ENCODE results near the gene DSCAML1. TPM values are rescaled to one million over a fixed set of nuclear protein-coding genes. Genes with fewer than 3 reads are reported as not detected.

DSCAML1 gene
- total RNA-seq, 1 experiment from 2014 or later: not detected

DNA sequence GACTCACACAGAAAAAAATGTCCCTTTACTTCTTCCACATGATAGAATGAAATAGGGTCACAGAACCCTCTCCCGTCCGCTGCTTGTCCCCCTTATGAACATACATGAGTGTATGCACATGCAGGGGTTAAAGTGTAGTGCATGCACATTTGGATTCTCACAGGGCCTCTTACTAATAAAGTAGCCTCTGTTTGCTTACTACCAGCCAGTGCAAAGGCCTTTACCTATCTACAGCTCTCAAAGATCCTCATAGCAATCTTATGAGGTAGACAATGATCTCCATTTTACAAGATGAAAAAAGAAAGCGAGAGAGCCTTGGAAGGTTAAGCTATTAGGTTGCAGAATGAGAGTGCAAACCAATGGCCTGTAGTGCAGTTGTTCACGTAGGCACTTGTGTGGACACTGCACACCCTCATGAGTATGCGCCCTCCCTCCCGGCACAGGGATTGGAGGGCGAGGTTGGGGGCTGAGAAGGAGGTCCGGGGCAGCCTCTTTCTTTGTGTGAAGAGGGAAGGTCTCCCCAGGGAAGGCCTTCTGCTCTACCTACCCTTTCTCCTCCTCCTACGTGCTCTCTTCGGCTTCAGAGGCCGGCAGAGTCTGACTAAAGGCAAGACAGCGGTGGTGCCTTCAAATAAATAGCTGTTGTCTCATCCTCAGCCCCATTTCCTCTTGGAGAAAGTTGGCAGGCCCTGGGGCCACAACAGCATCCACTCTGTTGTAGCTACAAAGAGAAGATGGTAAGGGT, 378.1 kb downstream of the DSCAML1 start:
- Histone ChIP-seq H3K27me3 (ENCODE audit: insufficient read depth, low read length) (no peaks in the 10 kb centered on the region), H3K4me3 (replicated peaks in 1 of 2; ENCODE audit: low read depth in 1 of 2, low read length in 2 of 2) (no peak overlapping the region), H4K20me1 (ENCODE audit: insufficient read depth) (no peaks in the 10 kb centered on the region), H3K4me2 (ENCODE audit: low read length) (no peak overlapping the region), H3K79me2 (ENCODE audit: insufficient read depth, low read length) (no peaks in the 10 kb centered on the region), H3K9ac (ENCODE audit: low read length) (no peak overlapping the region), H3K9me3 (ENCODE audit: control insufficient read depth in 1 of 2, insufficient read depth in 1 of 2, low read depth in 1 of 2, low read length in 2 of 2) (no peaks in the 10 kb centered on the region), H3K36me3 (ENCODE audit: control insufficient read depth in 1 of 2, insufficient read depth in 2 of 2, low read length in 2 of 2) (no peaks in the 10 kb centered on the region), H3K9me2 (ENCODE audit: insufficient read depth) (no peaks in the 10 kb centered on the region), H2AFZ (ENCODE audit: low read depth, low read length, poor library complexity, severe bottlenecking) (no peak overlapping the region), H3K4me1 (ENCODE audit: control insufficient read depth in 1 of 2, insufficient read depth in 2 of 2, low read length in 2 of 2) (no peaks in the 10 kb centered on the region), H3K27ac (ENCODE audit: low read depth, low read length) (no peak overlapping the region)
- TF ChIP-seq SIN3A (IDR thresholded peaks at IDR 0.05; ENCODE audit: low read depth): no peak
- TF ChIP-seq EGR1 (IDR thresholded peaks at IDR 0.05; ENCODE audit: low read depth): no peak
- TF ChIP-seq, protein P1, sequence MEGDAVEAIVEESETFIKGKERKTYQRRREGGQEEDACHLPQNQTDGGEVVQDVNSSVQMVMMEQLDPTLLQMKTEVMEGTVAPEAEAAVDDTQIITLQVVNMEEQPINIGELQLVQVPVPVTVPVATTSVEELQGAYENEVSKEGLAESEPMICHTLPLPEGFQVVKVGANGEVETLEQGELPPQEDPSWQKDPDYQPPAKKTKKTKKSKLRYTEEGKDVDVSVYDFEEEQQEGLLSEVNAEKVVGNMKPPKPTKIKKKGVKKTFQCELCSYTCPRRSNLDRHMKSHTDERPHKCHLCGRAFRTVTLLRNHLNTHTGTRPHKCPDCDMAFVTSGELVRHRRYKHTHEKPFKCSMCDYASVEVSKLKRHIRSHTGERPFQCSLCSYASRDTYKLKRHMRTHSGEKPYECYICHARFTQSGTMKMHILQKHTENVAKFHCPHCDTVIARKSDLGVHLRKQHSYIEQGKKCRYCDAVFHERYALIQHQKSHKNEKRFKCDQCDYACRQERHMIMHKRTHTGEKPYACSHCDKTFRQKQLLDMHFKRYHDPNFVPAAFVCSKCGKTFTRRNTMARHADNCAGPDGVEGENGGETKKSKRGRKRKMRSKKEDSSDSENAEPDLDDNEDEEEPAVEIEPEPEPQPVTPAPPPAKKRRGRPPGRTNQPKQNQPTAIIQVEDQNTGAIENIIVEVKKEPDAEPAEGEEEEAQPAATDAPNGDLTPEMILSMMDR (IDR thresholded peaks at IDR 0.05 in 2 of 3, conservative IDR thresholded peaks at IDR 0.05 in 1 of 3; ENCODE audit: borderline replicate concordance in 1 of 3, insufficient read depth in 1 of 3, low read depth in 2 of 3, low read length in 2 of 3): no peak
- TF ChIP-seq, protein P2, sequence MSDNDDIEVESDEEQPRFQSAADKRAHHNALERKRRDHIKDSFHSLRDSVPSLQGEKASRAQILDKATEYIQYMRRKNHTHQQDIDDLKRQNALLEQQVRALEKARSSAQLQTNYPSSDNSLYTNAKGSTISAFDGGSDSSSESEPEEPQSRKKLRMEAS (IDR thresholded peaks at IDR 0.05): no peak
- TF ChIP-seq ZNF274 (IDR thresholded peaks at IDR 0.05; ENCODE audit: low read depth, low read length): no peak
- TF ChIP-seq YY1 (IDR thresholded peaks at IDR 0.05; ENCODE audit: extremely low read depth, insufficient replicate concordance, low read depth, low read length): no peak
- no peak for TF ChIP-seq TCF7L2 (IDR thresholded peaks at IDR 0.05; ENCODE audit: borderline replicate concordance, extremely low read depth, insufficient read depth, insufficient read length)
- no peak for TF ChIP-seq RAD21 (IDR thresholded peaks at IDR 0.05; ENCODE audit: low read depth)
- TF ChIP-seq POLR2AphosphoS5 (IDR thresholded peaks at IDR 0.05; ENCODE audit: low read depth, low read length): no peak
- intact Hi-C loops (cut with micrococcal nuclease): no loop called here
- ChIA-PET CTCF (no interaction called here), POLR2A (no interaction called here), RAD21 (ENCODE audit: low non-redundant PET in 1 of 2, low total read pairs in 2 of 2, uncharacterized antibody in 2 of 2, unreplicated experiment in 2 of 2) (no interaction called here)
- BruUV-seq (replicated peaks): no TSS peak
- DNase-seq (ENCODE audit: low read depth, low spot score) (no peak), ATAC-seq (no peak)

Measured in HCT116 (cell line).